Neural progenitor cell (in vitro differentiated cells): ENCODE data around the gene IGSF3.

ENCODE experiments used
- CTCF ChIP-seq: fragments of 200-600 bp; sonication (generic); IDR thresholded peaks from 2 replicates; pipeline ENCODE4 v1.5.1; 2017; ENCODE audit warnings: antibody characterized with exemption, mild to moderate bottlenecking
- EZH2 ChIP-seq: fragments of 200-600 bp; sonication (generic); IDR thresholded peaks from 2 replicates; pipeline ENCODE4 v1.6.1; 2017; ENCODE audit warnings: antibody characterized with exemption, mild to moderate bottlenecking, moderate library complexity
- EZH2phosphoT487 ChIP-seq: fragments of 200-600 bp; sonication (generic); IDR thresholded peaks from 2 replicates; pipeline ENCODE4 v1.6.1; 2017; ENCODE audit warnings: antibody characterized with exemption

GRCh38 chr1:116671072-116671760 lies 3.7 kb upstream of the IGSF3 start:
- TF ChIP-seq CTCF (no peak), EZH2phosphoT487 (no peak), EZH2 (no peak)
